HG02610 (cell line): ENCODE data around the gene KLRF1.

Experiments used
- ATAC-seq: cut with Tn5 transposase; IDR thresholded peaks from one replicate; pipeline ENCODE4 v1.9.1; 2021; ENCODE audit warnings: mild to moderate bottlenecking, moderate library complexity; ENCODE audit not compliant: unreplicated experiment

The KLRF1 gene, protein sequence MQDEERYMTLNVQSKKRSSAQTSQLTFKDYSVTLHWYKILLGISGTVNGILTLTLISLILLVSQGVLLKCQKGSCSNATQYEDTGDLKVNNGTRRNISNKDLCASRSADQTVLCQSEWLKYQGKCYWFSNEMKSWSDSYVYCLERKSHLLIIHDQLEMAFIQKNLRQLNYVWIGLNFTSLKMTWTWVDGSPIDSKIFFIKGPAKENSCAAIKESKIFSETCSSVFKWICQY

DNA sequence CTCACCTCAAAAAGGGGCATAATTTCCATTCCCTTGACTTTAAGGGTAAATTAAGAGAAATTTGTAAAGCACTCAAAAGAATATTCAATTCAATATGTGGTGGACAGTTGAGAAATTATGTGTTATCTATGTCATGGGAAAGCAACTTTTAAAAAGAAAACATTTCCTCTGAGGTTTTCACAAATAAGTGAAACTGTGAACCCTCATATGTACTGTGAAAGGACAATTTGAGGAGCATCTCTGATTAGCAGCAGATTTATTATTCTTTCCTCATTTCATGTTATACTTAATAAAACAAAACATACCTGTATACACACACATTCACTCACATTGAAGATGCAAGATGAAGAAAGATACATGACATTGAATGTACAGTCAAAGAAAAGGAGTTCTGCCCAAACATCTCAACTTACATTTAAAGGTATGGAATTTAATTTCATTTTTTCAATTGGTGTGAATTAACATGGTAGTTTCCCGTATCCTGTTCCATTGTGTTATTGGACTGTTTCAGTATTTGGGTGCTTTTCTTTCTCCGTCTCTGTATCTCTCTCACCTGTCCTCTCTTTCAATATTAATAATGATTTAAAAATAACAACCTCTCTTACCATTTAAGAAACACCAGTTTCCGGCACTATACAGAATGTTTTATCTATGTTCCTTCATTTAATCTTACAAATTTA is at the start of gene KLRF1:
Gene KLRF1 (plus strand): TSS at position 273 of the 680 bp plus-strand sequence. CDS start 64 bp downstream, at position 337.
- no peak for ATAC-seq

DNA sequence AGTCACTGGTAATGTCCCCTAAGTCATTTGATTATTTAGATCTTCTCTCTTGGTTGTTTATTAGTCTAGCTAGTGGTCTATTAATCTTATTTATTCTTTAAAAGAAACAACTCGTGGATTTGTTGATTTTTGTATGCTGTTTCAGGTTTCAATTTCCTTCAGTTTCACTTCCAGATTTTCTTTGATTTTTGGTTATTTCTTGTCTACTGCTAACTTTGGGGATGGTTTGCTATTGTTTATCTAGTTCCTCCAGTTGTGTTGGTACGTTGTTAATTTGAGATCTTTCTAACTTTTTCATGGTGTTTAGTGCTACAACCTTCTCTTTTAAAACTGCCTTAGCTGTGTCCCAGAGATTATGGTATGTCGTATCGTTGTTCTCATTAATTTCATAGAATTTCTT is 48.1 kb upstream of the KLRF1 start:
- no peak for ATAC-seq

DNA sequence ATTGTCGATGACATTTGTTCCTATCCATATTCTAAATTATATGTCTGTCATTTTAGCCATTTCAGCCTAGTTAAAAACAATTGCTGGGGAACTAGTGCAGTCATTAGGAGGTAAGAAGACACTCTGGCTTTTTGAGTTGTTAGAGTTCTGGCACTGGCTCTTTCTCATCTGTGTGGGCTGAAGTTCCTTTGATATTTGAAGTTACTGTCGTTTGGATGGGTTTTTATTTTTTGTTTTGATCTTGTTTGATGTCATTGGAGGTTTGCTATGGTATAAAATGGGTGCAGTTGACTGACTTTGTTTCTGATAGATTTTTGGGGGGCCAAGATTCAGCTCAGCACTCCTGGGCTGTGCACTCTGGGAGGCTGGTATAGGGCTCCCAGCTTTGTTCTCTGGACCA is 45.9 kb upstream of the KLRF1 start:
- no peak for ATAC-seq

DNA sequence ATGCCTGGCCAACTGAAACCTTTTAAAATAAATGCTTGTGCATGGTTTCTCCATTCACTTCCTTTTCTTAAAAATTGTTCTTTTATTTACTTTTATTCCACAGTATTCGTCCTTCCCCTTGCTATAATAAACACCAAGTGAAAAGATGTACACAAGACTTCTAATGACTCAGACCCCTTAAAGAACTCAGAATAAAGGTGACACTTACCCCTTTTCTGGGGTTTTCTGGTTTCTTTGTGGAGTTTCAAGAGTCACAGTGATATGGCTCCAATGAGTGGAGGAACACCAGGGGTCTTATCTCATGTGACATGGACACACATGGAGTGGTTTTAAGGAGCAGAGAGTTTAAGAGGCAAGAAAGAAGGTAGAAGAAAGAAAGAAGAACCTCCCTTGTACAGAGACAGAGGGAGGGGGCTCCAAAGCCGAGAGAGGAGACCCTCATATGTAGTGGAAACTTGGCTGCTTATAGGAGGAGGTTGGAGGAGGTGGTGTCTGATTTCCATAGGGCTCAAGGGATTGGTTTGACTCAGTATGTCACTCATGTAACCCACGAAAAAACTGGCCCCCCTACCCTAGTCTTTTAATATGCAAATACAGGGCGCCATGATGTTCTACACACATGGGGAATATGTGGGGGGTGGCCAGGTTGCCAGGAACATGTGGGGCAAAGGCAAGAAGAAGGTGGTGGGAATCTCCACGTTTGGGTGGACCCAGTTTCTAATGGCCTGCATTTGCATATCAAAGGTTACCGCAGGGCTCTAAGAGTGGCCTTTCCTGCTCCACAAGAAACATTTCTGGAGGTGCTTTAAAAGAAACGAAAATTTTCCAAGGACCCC is 44.5 kb upstream of the KLRF1 start:
- ATAC-seq: no peak

DNA sequence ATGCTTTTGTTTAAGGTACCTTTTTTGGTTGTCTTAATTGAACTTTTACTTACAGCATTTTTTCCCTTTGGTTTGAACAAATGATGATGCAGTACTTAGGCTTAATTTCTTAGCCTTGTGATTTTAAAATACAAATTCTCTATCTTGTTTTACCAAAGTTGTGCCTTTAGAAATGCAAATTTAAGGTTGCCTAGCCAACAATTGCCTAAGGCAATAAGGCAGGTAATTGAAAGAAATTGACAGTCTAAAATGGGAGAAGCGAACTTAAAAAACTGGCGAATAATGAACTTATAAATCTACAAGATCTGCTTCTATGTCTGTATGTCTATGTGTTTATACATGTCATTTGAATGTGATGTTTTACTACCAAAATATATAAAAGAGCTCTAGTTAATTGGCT is 43.0 kb upstream of the KLRF1 start:
- ATAC-seq: no peak

DNA sequence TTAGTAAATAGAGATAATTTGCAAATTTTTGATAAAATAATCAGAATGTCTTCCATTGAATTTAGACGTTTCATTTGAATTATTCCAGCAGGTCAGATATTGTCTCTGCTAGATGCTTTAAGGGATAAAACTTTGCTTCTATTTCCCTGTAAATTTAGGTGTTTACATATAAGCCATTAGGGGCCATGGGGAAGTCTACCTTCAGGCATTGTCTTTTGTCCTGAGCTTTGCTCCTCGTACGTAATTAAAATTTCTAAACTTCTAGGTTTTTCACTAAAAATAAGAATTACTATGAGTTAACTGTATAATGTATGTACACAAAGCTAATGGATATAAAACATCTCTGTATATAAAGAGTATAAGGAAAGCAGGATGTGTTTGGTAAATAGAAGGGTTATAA is 42.5 kb upstream of the KLRF1 start:
- no peak for ATAC-seq

DNA sequence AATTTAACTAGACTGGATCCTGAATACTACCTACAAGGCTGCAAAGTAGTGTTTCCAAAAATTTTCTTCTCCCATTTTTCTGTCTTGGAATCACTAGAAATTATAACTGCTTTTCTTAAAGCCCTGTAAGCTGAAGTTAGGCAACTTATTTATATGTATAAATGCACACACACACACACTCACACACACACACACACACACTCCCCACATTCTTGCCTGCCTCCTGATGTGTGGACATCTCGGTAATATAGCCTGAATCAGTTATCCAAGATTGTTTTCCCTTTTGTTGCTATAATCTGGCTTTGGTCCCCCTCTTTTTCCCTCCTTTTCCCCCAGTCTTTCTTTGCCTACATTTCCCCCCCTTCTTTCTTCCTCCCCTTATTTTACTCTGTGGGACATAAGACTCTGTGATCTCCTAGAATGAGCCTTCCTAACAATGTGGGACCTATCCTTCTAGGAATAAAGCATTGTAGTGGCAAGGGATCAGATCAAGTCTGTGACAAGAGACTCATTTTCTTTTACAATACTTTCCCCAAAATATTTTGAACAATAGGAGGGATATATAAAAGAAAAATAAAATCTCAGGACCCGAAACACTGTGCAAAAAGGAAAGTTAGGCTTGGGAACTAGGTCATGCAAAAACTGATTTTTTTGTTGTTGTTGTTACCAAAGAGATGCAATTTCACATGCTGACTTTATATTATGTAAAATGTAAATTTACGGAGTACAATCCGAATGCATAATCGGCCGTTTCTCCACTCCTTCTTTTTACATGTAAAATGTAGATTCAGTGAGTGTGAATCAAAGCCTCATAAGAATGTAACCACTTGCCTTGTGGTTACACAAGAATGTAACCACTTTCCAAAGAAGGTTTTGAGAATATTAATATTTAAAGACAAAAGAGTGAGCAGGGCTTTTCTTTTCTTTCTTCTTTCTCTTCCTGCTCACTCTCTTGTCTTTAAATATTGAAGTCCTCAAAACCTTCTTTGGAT is 40.3 kb upstream of the KLRF1 start:
- no peak for ATAC-seq

DNA sequence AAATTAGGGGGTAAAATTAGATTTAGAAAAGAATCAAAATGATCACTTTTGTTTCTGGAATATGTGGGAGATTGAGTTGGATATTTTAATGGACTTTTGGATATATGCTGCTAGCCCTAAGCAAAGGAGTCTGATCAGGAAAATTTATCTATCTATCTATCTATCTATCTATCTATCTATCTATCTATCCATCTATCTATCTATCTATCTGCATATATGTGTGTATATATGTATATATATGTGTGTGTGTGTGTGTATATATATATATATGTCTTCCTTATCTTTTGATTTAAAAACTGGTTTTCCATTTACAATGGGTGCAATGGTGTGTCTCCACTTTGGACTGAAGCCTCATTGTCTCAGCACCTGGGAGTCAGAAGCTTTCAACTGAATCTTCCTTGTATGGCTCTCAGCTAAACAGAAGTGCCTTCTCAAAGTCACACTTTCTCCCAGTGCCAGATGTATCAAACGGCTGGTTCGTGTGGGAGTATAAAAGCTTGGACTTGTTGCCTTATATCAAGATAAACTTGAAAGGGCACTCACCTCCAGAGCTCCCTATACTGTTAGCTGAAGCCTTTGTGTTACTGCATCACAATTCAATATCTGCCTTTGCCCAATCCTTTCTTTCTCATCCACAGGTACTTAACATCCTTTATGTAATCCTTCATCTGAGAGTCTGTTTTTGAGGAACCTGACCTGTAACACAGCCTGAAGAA is 34.9 kb upstream of the KLRF1 start:
- no peak for ATAC-seq

DNA sequence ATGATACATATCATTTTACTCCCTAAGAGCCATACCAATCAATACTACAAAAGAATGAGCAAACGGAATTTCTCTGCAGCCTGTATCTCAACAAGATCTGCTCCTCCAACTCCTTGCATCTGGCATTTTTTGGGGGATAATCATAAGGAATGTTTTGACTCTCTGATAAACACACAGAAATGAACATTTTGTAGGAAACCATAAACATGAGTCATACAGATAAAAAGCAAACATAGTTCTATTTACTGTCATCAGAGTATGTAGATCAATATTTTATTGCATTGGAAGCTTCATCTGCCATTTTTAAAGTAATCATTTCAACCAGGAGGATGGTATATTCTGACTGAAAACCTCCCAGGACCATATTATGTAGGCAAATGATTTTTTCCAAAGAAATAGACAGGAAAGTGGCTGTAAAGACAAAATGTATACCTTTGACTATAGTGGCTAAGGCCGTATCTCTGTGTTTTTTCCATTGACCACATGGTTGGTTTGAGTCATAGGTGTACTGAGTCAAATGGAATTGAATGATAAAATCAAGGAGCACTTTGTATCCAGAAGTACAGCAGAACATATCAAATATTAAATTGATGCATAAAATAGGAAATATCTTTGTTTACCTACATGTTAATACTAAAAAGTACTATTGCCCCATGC is 34.2 kb upstream of the KLRF1 start:
- ATAC-seq: no peak

DNA sequence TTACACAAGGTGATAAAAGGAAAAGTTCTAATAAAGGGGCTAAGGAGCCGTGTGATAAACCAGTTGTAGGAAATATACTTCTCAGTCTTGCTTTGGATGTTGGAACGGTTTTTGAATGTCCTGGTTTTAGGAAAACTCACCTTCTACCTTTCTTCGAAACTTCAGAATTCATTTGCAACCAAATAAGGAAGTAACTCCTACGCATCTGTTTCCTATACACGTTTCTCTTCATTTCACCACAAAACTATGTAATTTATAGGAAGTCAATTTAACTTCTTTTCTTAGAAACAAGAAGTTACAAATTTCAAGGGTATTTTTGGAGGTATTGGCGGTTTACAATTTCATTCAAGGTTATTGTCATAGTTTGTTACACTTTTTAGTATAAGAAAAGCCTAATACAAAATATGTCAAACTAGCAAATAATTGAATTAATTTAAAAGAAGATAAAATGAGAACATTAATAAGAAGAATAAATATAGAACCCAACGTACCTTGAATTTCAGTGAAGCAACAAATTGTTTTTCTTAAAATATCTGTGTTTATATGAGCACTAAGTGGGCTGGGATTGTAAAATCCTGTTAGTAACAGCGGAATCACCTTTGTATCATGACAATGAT is 33.4 kb upstream of the KLRF1 start:
- no peak for ATAC-seq

DNA sequence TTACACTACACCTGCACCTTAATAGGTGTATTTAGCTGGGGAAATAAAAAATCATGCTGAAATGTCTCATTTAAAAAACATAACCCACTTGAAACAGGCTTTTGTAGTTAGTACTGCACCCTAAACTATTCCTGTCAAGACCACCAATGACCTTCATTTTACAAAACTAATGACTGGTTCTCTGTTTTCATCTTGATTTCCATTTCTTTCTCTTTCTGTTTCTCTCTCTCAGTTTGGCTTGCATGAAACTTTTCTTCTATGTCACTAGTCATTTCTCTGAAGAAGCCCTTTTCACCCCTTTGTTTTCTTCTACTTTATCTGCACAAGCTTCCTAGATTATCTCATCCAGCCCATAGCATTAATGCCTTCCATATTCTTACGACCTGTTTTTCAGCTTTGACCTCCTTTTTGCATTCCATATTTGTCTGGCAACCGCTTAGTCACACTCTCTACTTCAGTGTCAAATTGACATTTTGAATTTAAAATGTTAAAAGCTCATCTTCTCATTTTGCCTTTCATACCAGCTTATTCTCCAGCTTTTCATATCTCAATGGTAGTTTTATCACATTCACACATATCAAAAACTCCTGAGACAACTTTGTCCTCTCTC is 32.7 kb upstream of the KLRF1 start:
- ATAC-seq: peak; percentile 48

DNA sequence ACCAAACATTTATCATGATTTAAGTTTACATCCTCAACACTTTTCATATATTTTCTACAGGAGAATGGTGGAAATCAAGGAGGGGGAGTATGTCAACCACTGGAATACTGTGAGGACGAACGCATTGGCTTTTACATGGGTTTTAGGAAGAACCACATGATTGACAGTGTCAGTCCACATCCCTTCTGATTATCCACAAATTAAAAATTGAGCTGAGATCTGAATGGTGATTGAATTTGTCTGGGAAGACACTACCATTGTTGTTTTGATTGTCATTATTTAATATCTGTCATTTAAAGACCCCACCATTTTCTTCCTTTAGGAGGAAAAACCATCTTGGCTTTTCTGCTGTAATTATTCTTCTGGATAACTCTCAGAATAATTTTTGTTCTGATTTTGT is 31.3 kb upstream of the KLRF1 start:
- ATAC-seq: no peak

DNA sequence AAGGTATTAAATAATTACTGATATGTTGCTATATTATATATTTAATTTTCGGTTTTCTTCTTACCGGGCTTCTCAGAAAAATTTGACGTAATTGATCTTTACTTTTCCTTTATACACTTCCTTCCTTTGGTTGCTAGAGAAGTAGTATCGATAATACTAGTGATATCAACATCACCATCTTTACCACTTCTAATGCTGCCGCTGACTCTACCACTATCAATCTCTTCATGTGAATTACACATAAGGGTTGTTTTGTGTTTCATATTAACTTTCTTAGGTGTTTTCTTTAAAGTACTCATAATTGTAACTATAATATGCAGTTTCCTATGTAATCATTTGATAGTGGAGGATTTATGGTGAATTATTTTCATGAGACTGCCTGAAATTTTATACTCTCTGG is 30.9 kb upstream of the KLRF1 start:
- no peak for ATAC-seq

DNA sequence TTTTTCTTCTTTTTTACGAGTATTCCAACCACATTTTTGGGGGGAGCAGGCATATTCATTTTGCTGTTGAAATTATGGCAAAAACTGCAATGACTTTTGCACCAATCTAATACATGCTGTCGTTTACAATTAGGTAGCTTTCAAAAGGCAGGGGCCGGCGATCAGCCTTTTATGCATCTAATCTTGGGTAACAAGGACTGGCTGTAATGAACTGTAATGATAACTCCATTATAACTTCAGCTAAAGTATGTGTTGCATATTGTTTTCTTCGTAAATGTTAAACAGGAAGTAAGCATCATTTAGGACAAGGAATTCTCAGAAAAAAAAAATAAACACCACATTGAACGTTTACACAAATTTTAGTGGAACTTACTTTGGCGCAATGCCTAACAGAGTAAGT is 30.3 kb upstream of the KLRF1 start:
- no peak for ATAC-seq

DNA sequence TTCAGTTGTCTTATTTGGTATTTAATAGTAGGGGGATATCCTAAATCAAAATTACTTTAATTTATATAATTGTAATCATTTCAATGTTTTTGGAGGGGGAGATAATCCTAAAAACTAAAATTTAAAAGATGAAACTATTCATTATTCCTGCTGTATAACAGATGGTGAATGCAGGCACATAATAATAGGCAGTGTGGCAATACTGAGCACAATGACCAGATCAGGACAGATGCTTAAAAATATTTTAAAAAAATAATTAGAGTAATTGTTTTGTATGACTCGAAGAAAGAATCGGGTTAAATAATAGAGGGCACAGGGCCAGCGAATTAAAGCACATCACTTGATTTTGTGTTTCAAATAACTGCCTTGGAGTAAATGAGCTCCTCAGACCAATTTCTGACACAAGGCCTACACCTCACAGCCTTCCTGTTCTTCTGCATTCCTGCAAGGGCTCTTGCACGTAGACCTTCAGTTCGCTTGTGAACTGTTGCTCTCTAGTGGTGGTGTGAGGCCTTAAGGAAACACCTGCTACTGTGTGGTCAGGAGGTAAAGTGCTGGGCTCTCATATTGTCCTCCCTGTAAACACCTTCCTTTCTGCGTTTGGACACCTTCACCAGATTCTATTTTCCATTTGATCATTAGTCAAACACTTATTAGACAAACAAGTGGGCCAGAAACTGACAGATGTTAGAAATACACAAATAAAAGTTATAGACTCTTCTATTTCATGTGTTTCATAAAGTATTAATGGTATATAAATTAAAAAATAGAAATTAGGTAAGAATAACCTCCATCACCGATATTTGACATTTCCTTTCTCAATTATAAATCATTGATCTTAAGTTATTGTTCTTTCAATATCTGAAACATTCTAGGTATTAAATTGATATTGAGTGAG is 29.3 kb upstream of the KLRF1 start:
- ATAC-seq: peak; percentile 93

DNA sequence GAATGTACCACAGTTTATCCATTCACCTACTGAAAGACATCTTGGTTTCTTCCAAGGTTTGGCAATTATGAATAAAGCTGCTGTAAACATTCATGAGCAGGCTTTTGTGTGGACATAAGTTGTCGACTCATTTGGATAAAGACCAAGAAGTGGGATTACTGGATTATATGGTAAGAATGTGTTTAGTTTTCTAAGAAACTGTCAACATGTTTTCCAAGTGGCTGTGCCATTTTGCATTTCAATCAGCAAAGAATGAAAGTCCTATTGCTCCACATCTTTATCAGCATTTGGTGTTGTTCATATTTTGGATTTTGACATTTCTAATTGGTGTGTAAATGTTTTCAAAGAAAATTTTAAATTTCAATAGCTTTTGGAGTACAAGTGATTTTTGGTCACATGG is 27.3 kb upstream of the KLRF1 start:
- no peak for ATAC-seq

DNA sequence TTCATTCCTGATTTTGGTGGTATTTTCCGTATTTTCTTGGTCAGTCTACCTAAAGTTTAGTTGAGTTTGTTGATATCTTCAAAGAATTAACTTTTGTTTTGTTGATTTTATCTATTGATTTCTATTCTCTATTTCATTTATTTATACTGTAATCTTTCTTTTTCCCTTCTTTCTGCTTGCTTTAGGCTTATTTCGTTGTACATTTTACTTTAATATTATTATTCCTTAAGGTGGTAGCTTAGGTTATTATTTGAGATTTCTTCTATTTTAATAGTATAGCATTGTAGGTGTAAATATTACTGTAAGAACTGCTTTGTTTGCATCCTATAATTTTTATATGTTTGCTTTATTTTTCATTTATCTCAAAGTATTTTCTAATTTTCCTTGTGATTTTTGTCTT is 21.4 kb upstream of the KLRF1 start:
- no peak for ATAC-seq

DNA sequence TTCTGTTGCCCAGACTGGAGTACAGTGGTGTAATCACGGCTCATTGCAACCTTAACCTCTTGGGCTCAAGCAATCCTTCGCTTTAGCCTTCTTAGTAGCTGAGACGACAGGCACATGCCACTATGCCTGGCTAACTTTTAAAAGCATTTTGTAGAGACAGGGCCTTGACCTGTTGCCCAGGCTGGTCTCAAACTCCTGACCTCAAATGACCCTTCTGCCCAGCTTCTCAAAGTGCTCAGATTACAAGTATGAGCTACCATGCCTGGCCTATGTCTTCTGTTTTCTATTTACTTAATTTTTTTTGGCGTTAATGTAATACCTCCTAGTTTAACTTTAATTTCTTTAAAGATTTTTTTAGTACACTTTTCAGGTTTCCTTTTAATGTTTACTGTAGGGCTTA is 20.6 kb upstream of the KLRF1 start:
- ATAC-seq: no peak
